ENCODE results near the gene HUS1.
"Not testable (repeated sequence)": the region's sequence is repeated elsewhere in the genome, so short reads cannot be mapped to it uniquely, and the experiment has no call there.

The HUS1 gene

GRCh38 chr7:47944536-47945260 lies 34.7 kb downstream of the HUS1 start:
- DNase-seq: no peak

GRCh38 chr7:47943676-47944474 lies 35.5 kb downstream of the HUS1 start:
- DNase-seq: no peak

GRCh38 chr7:47942651-47943050 lies 36.8 kb downstream of the HUS1 start:
- not testable (repeated sequence) for DNase-seq

GRCh38 chr7:47942132-47942531 lies 37.3 kb downstream of the HUS1 start:
- DNase-seq: no peak

- no peak for DNase-seq
These were observed 38.1 kb downstream of the HUS1 start for GRCh38 chr7:47941136-47941844.

- DNase-seq: no peak
These were observed 39.1 kb downstream of the HUS1 start for GRCh38 chr7:47940088-47941013.

- no peak for DNase-seq
These were observed 39.9 kb downstream of the HUS1 start for GRCh38 chr7:47939425-47940036.

- no peak for DNase-seq
These were observed 40.7 kb downstream of the HUS1 start for GRCh38 chr7:47938574-47939165.

GRCh38 chr7:47937711-47938573 lies 41.5 kb downstream of the HUS1 start:
- no peak for DNase-seq

- DNase-seq: no peak
These were observed 42.2 kb downstream of the HUS1 start for GRCh38 chr7:47937065-47937687.

- DNase-seq: no peak
These were observed 43.1 kb downstream of the HUS1 start for GRCh38 chr7:47936323-47936722.

GRCh38 chr7:47935336-47935735 lies 44.1 kb downstream of the HUS1 start:
- no peak for DNase-seq

- DNase-seq: no peak
These were observed 44.6 kb downstream of the HUS1 start for GRCh38 chr7:47934831-47935230.

GRCh38 chr7:47933215-47933614 lies 46.2 kb downstream of the HUS1 start:
- no peak for DNase-seq

GRCh38 chr7:47932466-47933037 lies 46.9 kb downstream of the HUS1 start:
- DNase-seq: no peak

- no peak for DNase-seq
These were observed 47.4 kb downstream of the HUS1 start for GRCh38 chr7:47932016-47932415.

- no peak for DNase-seq
These were observed 48.1 kb downstream of the HUS1 start for GRCh38 chr7:47931005-47932004.

All from amygdala (tissue), 56 donors.